Osteocyte (in vitro differentiated cells): Measurements from ENCODE around the gene MMP28. TPM values are rescaled to one million over a fixed set of nuclear protein-coding genes. Genes with fewer than 3 reads are reported as not detected.

ENCODE experiments used
- DNase-seq: peaks from one replicate; pipeline ENCODE4 v3.0.0; 2021; ENCODE audit warnings: mixed read lengths; ENCODE audit not compliant: unreplicated experiment; ENCODE audit errors: extremely low spot score
- H3K27ac Mint-ChIP-seq: one replicate; pipeline ENCODE4 v1.8.0; 2021; ENCODE audit warnings: mild to moderate bottlenecking, mixed read lengths; ENCODE audit not compliant: unreplicated experiment
- H3K27me3 Mint-ChIP-seq: one replicate; pipeline ENCODE4 v1.8.0; 2021; ENCODE audit warnings: mixed read lengths; ENCODE audit not compliant: unreplicated experiment
- H3K36me3 Mint-ChIP-seq: one replicate; pipeline ENCODE4 v1.8.0; 2021; ENCODE audit warnings: mixed read lengths; ENCODE audit not compliant: unreplicated experiment
- H3K4me1 Mint-ChIP-seq: one replicate; pipeline ENCODE4 v1.8.0; 2021; ENCODE audit warnings: mixed read lengths; ENCODE audit not compliant: unreplicated experiment
- H3K4me3 Mint-ChIP-seq: one replicate; pipeline ENCODE4 v1.8.0; 2021; ENCODE audit warnings: mild to moderate bottlenecking, moderate library complexity, mixed read lengths; ENCODE audit not compliant: unreplicated experiment
- H3K9me3 Mint-ChIP-seq: one replicate; pipeline ENCODE4 v1.8.0; 2021; ENCODE audit warnings: mixed read lengths; ENCODE audit not compliant: unreplicated experiment
- CTCF ChIP-seq: fragments of 200-600 bp; sonication (generic); IDR thresholded peaks from 2 replicates; pipeline ENCODE4 v1.5.0; 2021; ENCODE audit warnings: antibody characterized with exemption, mild to moderate bottlenecking, moderate library complexity
- total RNA-seq: library from RNA; stranded (reverse); gene quantifications from 2 replicates; pipeline ENCODE4 v1.2.1, GENCODE V29; 2021

Gene MMP28
- total RNA-seq, 1 donor from 2014 or later, result 0.75 TPM

DNA sequence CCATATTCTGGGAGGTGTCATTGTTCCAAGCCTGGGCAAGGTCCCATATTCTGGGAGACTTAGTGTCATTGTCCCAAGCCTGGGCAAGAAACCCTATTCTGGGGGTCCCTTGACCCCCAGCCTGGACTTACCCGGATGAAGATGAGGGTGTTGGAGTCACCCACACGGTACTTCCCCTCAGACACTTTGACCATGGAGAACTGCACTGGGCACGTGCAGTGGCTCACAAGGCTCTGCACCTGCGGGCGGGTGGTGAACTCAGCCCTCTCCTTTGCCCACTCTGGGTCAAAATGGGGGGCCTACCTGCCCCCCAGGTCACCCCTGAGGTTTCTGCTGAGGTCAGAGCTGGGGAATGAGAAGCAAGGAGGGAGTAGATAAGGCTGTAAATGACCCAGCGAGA lies 46.5 kb downstream of the MMP28 start:
- Mint-ChIP-seq H3K27me3 (peaks cover 29% of the 10 kb centered on the region), H3K9me3 (no peaks in the 10 kb centered on the region), H3K27ac (no peak overlapping the region), H3K4me3 (no peak overlapping the region), H3K4me1 (peaks cover 7% of the 10 kb centered on the region), H3K36me3 (no peaks in the 10 kb centered on the region)
- DNase-seq, result no peak
- no peak for TF ChIP-seq CTCF

DNA sequence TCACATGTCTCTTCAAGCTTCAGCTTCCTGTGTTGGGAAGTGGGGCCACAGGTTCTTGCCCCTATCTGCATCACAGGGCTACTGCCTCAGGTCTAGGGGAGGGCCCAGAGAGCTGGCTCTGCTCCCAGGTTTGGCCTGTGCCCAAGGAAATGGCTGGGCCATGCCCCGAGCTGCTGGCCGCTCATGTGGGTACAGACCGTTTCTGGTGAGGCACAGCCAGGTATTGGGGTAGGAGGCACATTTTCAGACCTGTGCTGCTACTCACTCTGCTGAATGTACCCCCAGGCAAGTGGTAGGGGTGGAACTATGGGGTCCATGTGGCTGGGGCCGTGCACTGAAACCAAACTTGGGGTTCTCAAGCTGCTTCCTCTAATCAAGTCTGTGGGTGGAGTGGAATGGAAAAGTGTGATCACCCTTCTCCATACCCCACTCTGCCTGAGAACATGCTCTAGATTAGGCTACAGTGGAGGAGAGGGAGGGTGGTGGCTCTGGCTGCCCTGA lies 47.0 kb downstream of the MMP28 start:
- Mint-ChIP-seq H3K27me3 (peaks cover 32% of the 10 kb centered on the region), H3K4me3 (no peak overlapping the region), H3K9me3 (no peaks in the 10 kb centered on the region), H3K27ac (no peak overlapping the region), H3K4me1 (peaks cover 8% of the 10 kb centered on the region), H3K36me3 (no peaks in the 10 kb centered on the region)
- TF ChIP-seq CTCF, result no peak
- no peak for DNase-seq

DNA sequence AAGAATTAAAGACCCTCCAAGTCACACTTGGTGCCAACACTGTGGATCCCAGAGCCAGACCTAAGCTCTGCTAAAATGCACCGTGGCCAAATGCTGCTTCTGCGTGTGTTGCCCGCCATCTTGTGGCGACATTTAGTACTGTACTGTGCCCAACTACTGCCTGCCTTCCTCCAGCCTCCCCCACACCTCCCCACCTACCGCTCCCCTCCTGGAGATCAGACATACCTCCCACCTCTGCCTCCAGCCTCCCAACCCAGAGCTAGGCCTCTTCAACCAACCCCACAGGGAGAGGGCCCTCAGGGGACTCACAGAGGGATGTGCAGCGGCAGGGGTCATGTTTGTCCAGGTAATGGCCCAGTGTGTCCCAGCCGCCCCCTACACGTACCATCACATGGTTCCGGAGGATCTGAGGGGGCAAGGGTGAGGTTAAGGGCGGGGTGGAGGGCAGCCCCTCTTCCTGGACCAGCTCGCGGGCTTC lies 47.9 kb downstream of the MMP28 start:
- peak; percentile 90 for DNase-seq
- Mint-ChIP-seq H3K27me3 (peaks cover 32% of the 10 kb centered on the region), H3K4me3 (no peak overlapping the region), H3K36me3 (no peaks in the 10 kb centered on the region), H3K4me1 (peaks cover 8% of the 10 kb centered on the region), H3K9me3 (no peaks in the 10 kb centered on the region), H3K27ac (no peak overlapping the region)
- peak; percentile 91 for TF ChIP-seq CTCF

GRCh38 chr17:35745749-35746320 lies 49.6 kb downstream of the MMP28 start:
- Mint-ChIP-seq H3K9me3 (no peaks in the 10 kb centered on the region), H3K4me3 (no peak overlapping the region), H3K27ac (no peak overlapping the region), H3K36me3 (no peaks in the 10 kb centered on the region), H3K4me1 (peaks cover 13% of the 10 kb centered on the region), H3K27me3 (peaks cover 40% of the 10 kb centered on the region)
- TF ChIP-seq CTCF, result no peak
- no peak for DNase-seq

DNA sequence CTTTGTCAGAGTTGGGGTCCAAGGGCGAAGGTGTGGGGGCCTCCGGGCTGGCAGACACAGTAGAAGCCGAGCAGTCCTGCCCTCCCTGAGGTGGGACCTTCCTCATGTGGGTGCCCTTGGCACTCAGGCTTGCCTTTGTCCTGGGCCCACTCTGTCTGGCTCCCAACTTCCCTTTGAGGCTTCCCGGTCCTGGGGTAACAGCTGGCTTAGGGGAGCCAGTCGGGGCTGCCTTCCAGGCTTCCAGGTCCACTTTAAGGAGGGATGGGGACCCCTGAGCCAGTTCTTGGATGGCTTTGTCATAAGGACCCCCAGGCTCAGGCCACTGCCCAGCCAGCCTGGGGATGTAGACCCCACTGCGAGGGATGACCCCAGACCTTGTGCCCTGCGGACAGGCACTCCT lies 50.2 kb downstream of the MMP28 start:
- Mint-ChIP-seq H3K36me3 (no peaks in the 10 kb centered on the region), H3K9me3 (no peaks in the 10 kb centered on the region), H3K4me3 (no peak overlapping the region), H3K4me1 (peaks cover 15% of the 10 kb centered on the region), H3K27ac (no peak overlapping the region), H3K27me3 (peaks cover 39% of the 10 kb centered on the region)
- no peak for DNase-seq
- TF ChIP-seq CTCF, result no peak
